Esophagus squamous epithelium (tissue), 4 donors: Measurements from ENCODE around the gene CDX2.

Source experiments
- POLR2A ChIP-seq, 4 donors: fragments of 450-650 bp; IDR thresholded peaks; one replicate each; pipeline ENCODE4 v1.6.1; 2017; ENCODE audit warnings: antibody characterized with exemption in 4 of 4, mild to moderate bottlenecking in 4 of 4, moderate library complexity in 3 of 4
- TF ChIP-seq, protein P1 (sequence below), 6 experiments: fragments of 450-650 bp in 4 of 6; fragments of 200-600 bp in 2 of 6; sonication (generic) in 2 of 6; IDR thresholded peaks; one replicate each; pipeline ENCODE4 v1.5.1; 2016 to 2019; ENCODE audit warnings: antibody characterized with exemption in 6 of 6, mild to moderate bottlenecking in 4 of 6, moderate library complexity in 4 of 6

DNA sequence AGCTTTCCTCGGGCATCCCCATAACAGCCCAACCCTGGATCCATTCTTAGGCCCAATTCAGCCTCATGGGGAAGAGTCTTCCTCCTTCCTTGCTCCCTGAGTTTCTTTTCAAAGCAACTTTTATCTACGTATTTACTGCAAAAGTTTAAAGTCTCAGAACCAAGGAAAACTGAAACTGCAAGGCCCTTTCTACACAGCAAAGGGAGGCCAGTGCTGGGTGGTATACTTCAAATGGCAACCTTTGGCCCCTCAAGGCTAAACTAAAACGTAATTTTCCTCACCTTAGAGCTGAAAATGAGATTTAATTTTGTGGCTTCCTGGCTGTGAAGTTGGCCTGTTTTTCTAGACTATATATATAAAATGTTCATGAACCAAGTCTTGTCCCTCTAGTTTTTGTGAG is 5.6 kb downstream of the CDX2 start:
- TF ChIP-seq POLR2A (IDR thresholded peaks at IDR 0.05) = no peak
- TF ChIP-seq, protein P1, sequence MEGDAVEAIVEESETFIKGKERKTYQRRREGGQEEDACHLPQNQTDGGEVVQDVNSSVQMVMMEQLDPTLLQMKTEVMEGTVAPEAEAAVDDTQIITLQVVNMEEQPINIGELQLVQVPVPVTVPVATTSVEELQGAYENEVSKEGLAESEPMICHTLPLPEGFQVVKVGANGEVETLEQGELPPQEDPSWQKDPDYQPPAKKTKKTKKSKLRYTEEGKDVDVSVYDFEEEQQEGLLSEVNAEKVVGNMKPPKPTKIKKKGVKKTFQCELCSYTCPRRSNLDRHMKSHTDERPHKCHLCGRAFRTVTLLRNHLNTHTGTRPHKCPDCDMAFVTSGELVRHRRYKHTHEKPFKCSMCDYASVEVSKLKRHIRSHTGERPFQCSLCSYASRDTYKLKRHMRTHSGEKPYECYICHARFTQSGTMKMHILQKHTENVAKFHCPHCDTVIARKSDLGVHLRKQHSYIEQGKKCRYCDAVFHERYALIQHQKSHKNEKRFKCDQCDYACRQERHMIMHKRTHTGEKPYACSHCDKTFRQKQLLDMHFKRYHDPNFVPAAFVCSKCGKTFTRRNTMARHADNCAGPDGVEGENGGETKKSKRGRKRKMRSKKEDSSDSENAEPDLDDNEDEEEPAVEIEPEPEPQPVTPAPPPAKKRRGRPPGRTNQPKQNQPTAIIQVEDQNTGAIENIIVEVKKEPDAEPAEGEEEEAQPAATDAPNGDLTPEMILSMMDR (IDR thresholded peaks at IDR 0.05) = no peak
